H1 (cell line): ENCODE data around the gene SLC6A17. TPM values are rescaled to one million over a fixed set of nuclear protein-coding genes. Genes with fewer than 3 reads are reported as not detected.
A peak's percentile ranks its signal among the peaks of the same experiment; 100 is the strongest.

ENCODE experiments used
- CTCF ChIA-PET: fragments of 300-600 bp; sonication (Branson Sonifier 250); formaldehyde crosslinking; loops from one replicate; lab custom pipeline; 2021; ENCODE audit not compliant: partially characterized antibody; lab: Charles Lee
- POLR2A ChIA-PET: fragments of 300-600 bp; sonication (Branson Sonifier 250); formaldehyde crosslinking; loops from one replicate; lab custom pipeline; 2021; ENCODE audit warnings: inconsistent platforms; ENCODE audit not compliant: partially characterized antibody; lab: Charles Lee
- DNase-seq, 2 experiments: peaks; one replicate each; pipeline versions ENCODE4 v3.0.0 to v3.0.0-alpha.2; 2010 to 2022; ENCODE audit warnings: low spot score in 2 of 2, low read depth in 1 of 2, mixed read lengths in 1 of 2
- FAIRE-seq: peaks from 2 replicates; lab custom pipeline; 2011; peaks lifted over from hg19 to GRCh38; lab: Jason Lieb, UNC
- H2AFZ ChIP-seq: 2 replicates; pipeline ENCODE4 v1.8.1; 2012; ENCODE audit warnings: low read length, inconsistent platforms
- H2AK5ac ChIP-seq: 2 replicates; pipeline ENCODE4 v1.6.1; 2013; ENCODE audit warnings: low read depth, low read length
- H2BK120ac ChIP-seq: replicated peaks from 2 replicates; pipeline ENCODE3; 2013; ENCODE audit warnings: low read depth, low read length, inconsistent platforms
- H2BK12ac ChIP-seq: 2 replicates; pipeline ENCODE4 v1.6.1; 2013; ENCODE audit warnings: low read depth, low read length
- H2BK15ac ChIP-seq: 2 replicates; pipeline ENCODE4 v1.6.1; 2013; ENCODE audit warnings: low read length
- H2BK20ac ChIP-seq: 2 replicates; pipeline ENCODE4 v1.6.1; 2013; ENCODE audit warnings: low read length
- H2BK5ac ChIP-seq: 2 replicates; pipeline ENCODE4 v1.6.1; 2013; ENCODE audit warnings: low read depth, low read length
- H3K14ac ChIP-seq: 2 replicates; pipeline ENCODE4 v1.6.1; 2013; ENCODE audit warnings: inconsistent platforms; ENCODE audit not compliant: insufficient read length
- H3K18ac ChIP-seq: 2 replicates; pipeline ENCODE4 v1.6.1; 2013; ENCODE audit warnings: low read length; ENCODE audit errors: extremely low read depth
- H3K23ac ChIP-seq: 2 replicates; pipeline ENCODE4 v1.6.1; 2013; ENCODE audit warnings: inconsistent platforms; ENCODE audit not compliant: insufficient read length
- H3K23me2 ChIP-seq: 2 replicates; pipeline ENCODE4 v1.6.1; 2013; ENCODE audit warnings: low read depth, low read length
- H3K27ac ChIP-seq: 2 replicates; pipeline ENCODE4 v1.6.1; 2011; ENCODE audit warnings: low read depth, low read length, inconsistent platforms
- H3K27me3 ChIP-seq, 4 experiments: replicated peaks in 1 of 4; 1 replicate in 1 of 4; 2 replicates in 3 of 4; pipeline versions ENCODE4 v1.6.1 to v1.8.1; 2011 to 2013; ENCODE audit warnings: low read length in 3 of 4, mild to moderate bottlenecking in 3 of 4, inconsistent platforms in 2 of 4, mixed read lengths in 2 of 4, moderate library complexity in 1 of 4; ENCODE audit not compliant: control insufficient read depth in 3 of 4, insufficient read depth in 3 of 4; ENCODE audit errors: extremely low read depth in 1 of 4
- H3K36me3 ChIP-seq, 4 experiments: 2 replicates each; pipeline versions ENCODE4 v1.6.1 to v1.8.1; 2011 to 2013; ENCODE audit warnings: mild to moderate bottlenecking in 4 of 4, low read length in 3 of 4, moderate library complexity in 2 of 4, control low read depth in 1 of 4, inconsistent platforms in 1 of 4; ENCODE audit not compliant: insufficient read depth in 4 of 4, control insufficient read depth in 2 of 4
- H3K4ac ChIP-seq: replicated peaks from 2 replicates; pipeline ENCODE3; 2013; ENCODE audit warnings: low read length, low read depth, mixed read lengths, inconsistent platforms; ENCODE audit not compliant: insufficient read length
- H3K4me1 ChIP-seq, 4 experiments: replicated peaks in 1 of 4; 1 replicate in 1 of 4; 2 replicates in 3 of 4; pipeline versions ENCODE4 v1.6.1 to v1.8.1; 2011 to 2013; ENCODE audit warnings: low read length in 3 of 4, inconsistent platforms in 2 of 4, mixed read lengths in 1 of 4; ENCODE audit not compliant: insufficient read depth in 4 of 4, control insufficient read depth in 3 of 4
- H3K4me2 ChIP-seq, 2 experiments: 2 replicates each; pipeline versions ENCODE4 v1.6.1 to v1.8.1; 2011 to 2013; ENCODE audit warnings: low read depth in 2 of 2, low read length in 2 of 2, control low read depth in 1 of 2, inconsistent platforms in 1 of 2, mild to moderate bottlenecking in 1 of 2; ENCODE audit not compliant: insufficient read depth in 1 of 2
- H3K4me3 ChIP-seq, 4 experiments: fragments of 200-600, 300-600 bp in 1 of 4; sonication (generic), shearing (Covaris generic), sonication (Bioruptor Twin) in 1 of 4; 2 replicates each; pipeline versions ENCODE4 v1.5.1 to v1.8.1; 2011 to 2016; ENCODE audit warnings: low read length in 4 of 4, low read depth in 3 of 4, control low read depth in 2 of 4, inconsistent platforms in 2 of 4, mild to moderate bottlenecking in 2 of 4, mixed read lengths in 1 of 4, moderate library complexity in 1 of 4; ENCODE audit not compliant: insufficient read depth in 2 of 4; ENCODE audit errors: extremely low read depth in 1 of 4
- H3K56ac ChIP-seq: replicated peaks from 2 replicates; pipeline ENCODE3; 2013; ENCODE audit warnings: low read depth, mild to moderate bottlenecking, mixed read lengths, low read length, inconsistent platforms; ENCODE audit not compliant: insufficient read length
- H3K79me1 ChIP-seq: 2 replicates; pipeline ENCODE4 v1.6.1; 2013; ENCODE audit warnings: low read depth, low read length, control low read depth
- H3K79me2 ChIP-seq, 2 experiments: 2 replicates each; pipeline versions ENCODE4 v1.6.1 to v1.8.1; 2012 to 2013; ENCODE audit warnings: low read length in 2 of 2, mild to moderate bottlenecking in 2 of 2, inconsistent platforms in 1 of 2; ENCODE audit not compliant: insufficient read depth in 2 of 2, control insufficient read depth in 1 of 2
- H3K9ac ChIP-seq, 4 experiments: replicated peaks in 1 of 4; 1 replicate in 1 of 4; 2 replicates in 3 of 4; pipeline versions ENCODE4 v1.6.1 to v1.8.1; 2011 to 2013; ENCODE audit warnings: low read depth in 3 of 4, low read length in 3 of 4, control low read depth in 2 of 4, mild to moderate bottlenecking in 2 of 4, moderate library complexity in 2 of 4, inconsistent platforms in 1 of 4; ENCODE audit errors: extremely low read depth in 1 of 4
- H3K9me3 ChIP-seq, 2 experiments: 2 replicates each; pipeline versions ENCODE4 v1.6.1 to v1.8.1; 2012 to 2013; ENCODE audit warnings: mild to moderate bottlenecking in 2 of 2, moderate library complexity in 2 of 2, control low read depth in 1 of 2, inconsistent platforms in 1 of 2, low read depth in 1 of 2, low read length in 1 of 2, mixed read lengths in 1 of 2; ENCODE audit not compliant: insufficient read depth in 2 of 2
- H4K20me1 ChIP-seq, 2 experiments: replicated peaks in 1 of 2; 2 replicates each; pipeline versions ENCODE3 to v1.8.1; 2011 to 2013; ENCODE audit warnings: inconsistent platforms in 2 of 2, low read length in 2 of 2, mild to moderate bottlenecking in 1 of 2; ENCODE audit not compliant: insufficient read depth in 2 of 2, control insufficient read depth in 1 of 2
- H4K5ac ChIP-seq: 2 replicates; pipeline ENCODE4 v1.6.1; 2013; ENCODE audit warnings: low read length, low read depth, mixed read lengths, inconsistent platforms; ENCODE audit not compliant: insufficient read length
- H4K8ac ChIP-seq: 2 replicates; pipeline ENCODE4 v1.8.0; 2013; ENCODE audit warnings: mild to moderate bottlenecking, moderate library complexity, low read length, inconsistent platforms; ENCODE audit not compliant: insufficient read depth; ENCODE audit errors: extremely low read depth
- H4K91ac ChIP-seq: replicated peaks from 2 replicates; pipeline ENCODE3; 2013; ENCODE audit warnings: low read length, mixed read lengths, inconsistent platforms; ENCODE audit not compliant: insufficient read length
- BACH1 ChIP-seq: IDR thresholded peaks from 2 replicates; pipeline ENCODE4 v1.6.1; 2012; ENCODE audit warnings: low read length, improper control_type of control experiment
- BRCA1 ChIP-seq: IDR thresholded peaks from 2 replicates; pipeline ENCODE4 v1.6.1; 2012; ENCODE audit warnings: low read depth, low read length, improper control_type of control experiment
- FOSL1 ChIP-seq: IDR thresholded peaks from 2 replicates; pipeline ENCODE4 v1.6.1; 2011; ENCODE audit warnings: mild to moderate bottlenecking, low read depth, low read length, moderate library complexity; ENCODE audit not compliant: insufficient read depth
- KDM5A ChIP-seq: fragments of 200-600 bp; IDR thresholded peaks from 2 replicates; pipeline ENCODE4 v1.7.1; 2012; ENCODE audit warnings: mild to moderate bottlenecking, low read length, inconsistent platforms, mixed read lengths
- RBBP5 ChIP-seq: IDR thresholded peaks from 2 replicates; pipeline ENCODE4 v1.7.1; 2012; ENCODE audit warnings: low read depth, mild to moderate bottlenecking, inconsistent platforms, low read length, moderate library complexity, borderline replicate concordance
- SP1 ChIP-seq: IDR thresholded peaks from 2 replicates; pipeline ENCODE4 v1.6.1; 2011; ENCODE audit warnings: low read depth, low read length
- SRF ChIP-seq: IDR thresholded peaks from 2 replicates; pipeline ENCODE4 v1.6.1; 2011; ENCODE audit warnings: mild to moderate bottlenecking, low read depth, low read length, moderate library complexity
- SUZ12 ChIP-seq: fragments of 200-600 bp; sonication (generic); IDR thresholded peaks from 2 replicates; pipeline ENCODE4 v1.6.1; 2012; ENCODE audit warnings: mild to moderate bottlenecking, inconsistent platforms, low read length, moderate library complexity, mixed read lengths
- TAF1 ChIP-seq: IDR thresholded peaks from 2 replicates; pipeline ENCODE4 v1.6.1; 2011; ENCODE audit warnings: mild to moderate bottlenecking, low read depth, low read length
- TAF7 ChIP-seq: optimal IDR thresholded peaks from 2 replicates; pipeline ENCODE3; 2011; ENCODE audit warnings: low read depth, mild to moderate bottlenecking, inconsistent platforms, low read length, moderate library complexity, borderline replicate concordance
- ZNF274 ChIP-seq: IDR thresholded peaks from 2 replicates; pipeline ENCODE4 v1.7.0; 2012; ENCODE audit warnings: low read length, borderline replicate concordance; ENCODE audit errors: extremely low read depth
- WGBS, 2 experiments: shearing (Covaris generic) in 1 of 2; methylation state at CpG; one replicate each; pipeline versions ENCODE4 v1.1.6 to v1.1.7; 2013 to 2015; ENCODE audit warnings: low lambda C conversion rate in 2 of 2, mixed read lengths in 2 of 2, inconsistent platforms in 1 of 2, low coverage in 1 of 2, missing lambda C conversion rate in 1 of 2; ENCODE audit not compliant: insufficient replicate concordance in 2 of 2, insufficient coverage in 1 of 2, insufficient read length in 1 of 2; ENCODE audit errors: extremely low coverage in 1 of 2, missing lambda C conversion rate in 1 of 2; 5-methylcytosine and 5-hydroxymethylcytosine counted together
- polyA plus RNA-seq, 7 experiments: library from polyadenylated mRNA; depleted of rRNA in 3 of 7; stranded (reverse) in 5 of 7; unstranded in 2 of 7; fragments of >200 nt in 5 of 7; fragments of 200-250 nt in 2 of 7; gene quantifications; 1 replicate in 5 of 7; 2 replicates in 1 of 7; 4 replicates in 1 of 7; pipeline versions ENCODE4 v1.2.1 to v1.2.3, GENCODE V29; 2011 to 2013; ENCODE audit warnings: missing spikeins in 2 of 7, mixed read lengths in 2 of 7
- total RNA-seq: library from RNA; stranded (reverse); fragmentation: NEBNext Ultra II Directional; extraction: Animal tissue kit (Norgen Biotek cat#: 25700); gene quantifications from 2 replicates; pipeline ENCODE4 v1.2.1, GENCODE V29; 2021
- TF ChIP-seq, protein P1 (sequence below): IDR thresholded peaks from 2 replicates; pipeline ENCODE4 v1.6.1; 2012; ENCODE audit warnings: inconsistent platforms

Gene SLC6A17
- total and polyA plus RNA-seq, 2 of the 8 experiments (the other 6 are each of a cell fraction or from before 2014, with no cell fraction given), result 0.15 to 0.28 TPM

DNA sequence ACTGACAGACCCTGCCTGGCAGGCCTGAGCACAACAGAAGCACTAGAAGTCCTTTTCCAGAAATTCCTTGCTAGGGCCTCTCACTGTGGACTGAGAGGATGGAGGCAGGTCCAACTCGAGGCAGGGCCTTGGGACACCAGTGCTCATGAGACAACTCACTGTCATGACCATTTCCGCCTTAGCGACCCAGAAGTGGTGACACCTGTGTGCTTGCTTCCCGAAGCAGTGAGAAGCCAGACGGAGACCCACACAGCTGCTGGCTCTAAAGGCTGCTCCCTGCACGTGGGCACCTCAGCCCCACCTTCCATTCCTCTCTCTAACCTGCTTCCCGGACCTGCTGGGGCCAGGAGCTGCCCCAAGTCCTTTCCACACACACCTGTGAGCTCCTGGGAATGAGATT, 92.9 kb downstream of the SLC6A17 start:
- Histone ChIP-seq H3K9ac (no peak overlapping the region), H2AFZ (no peak overlapping the region), H4K20me1 (no peaks in the 10 kb centered on the region), H3K27ac (no peak overlapping the region), H3K4me3 (no peak overlapping the region), H3K56ac (no peak overlapping the region), H3K4me2 (peak overlapping the region; percentile 39 to 60), H3K23ac (no peak overlapping the region), H4K91ac (peak overlapping the region; percentile 39), H3K79me2 (no peaks in the 10 kb centered on the region), H2BK12ac (peak overlapping the region; percentile 92; the same call in 1 of the 2 replicates)
- DNase-seq, result no peak
- TF ChIP-seq, protein P1, sequence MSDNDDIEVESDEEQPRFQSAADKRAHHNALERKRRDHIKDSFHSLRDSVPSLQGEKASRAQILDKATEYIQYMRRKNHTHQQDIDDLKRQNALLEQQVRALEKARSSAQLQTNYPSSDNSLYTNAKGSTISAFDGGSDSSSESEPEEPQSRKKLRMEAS, result no peak
- TF ChIP-seq TAF7 (no peak), SP1 (no peak), SRF (no peak), FOSL1 (no peak), RBBP5 (no peak), TAF1 (no peak), BACH1 (no peak), BRCA1 (no peak), ZNF274 (no peak), SUZ12 (no peak), KDM5A (no peak)
- TF ChIP-seq, all 59 proteins: peak for 0
- no peaks in the 10 kb centered on the region; a peak in 3 of 7 replicates for H3K27me3 ChIP-seq
- H4K8ac ChIP-seq, result no peak overlapping the region
- POLR2A ChIA-PET, result no interaction called here
- no peaks in the 10 kb centered on the region for H3K36me3 ChIP-seq
- peak overlapping the region; percentile 90 for H2BK20ac ChIP-seq
- H3K9me3 ChIP-seq, result no peaks in the 10 kb centered on the region
- H3K23me2 ChIP-seq, result no peaks in the 10 kb centered on the region; the same call in 1 of the 2 replicates
- no peak overlapping the region for H4K5ac ChIP-seq
- H3K4ac ChIP-seq, result no peak overlapping the region
- CTCF ChIA-PET, result interaction anchor here (0.9 to 4.0 kb wide), 2 partner anchors 48 to 70 kb away, joined by 3 to 21 read pairs; no protein-coding TSS in a partner anchor
- H3K79me1 ChIP-seq, result no peaks in the 10 kb centered on the region
- H2AK5ac ChIP-seq, result peak overlapping the region; percentile 80
- FAIRE-seq, result no peak
- H3K18ac ChIP-seq, result peak overlapping the region; percentile 83
- 61% methylated on average over 7 of the region's 7 CpGs; no CpG with 5 or more reads in 1 of the 2 experiments for WGBS, 2 experiments
- peak overlapping the region; percentile 40; the same call in 1 of the 2 replicates for H2BK5ac ChIP-seq
- peak overlapping the region; percentile 65 for H2BK15ac ChIP-seq
- H2BK120ac ChIP-seq, result peak overlapping the region; percentile 11
- peaks cover 0 to 21% (median 14%) of the 10 kb centered on the region in 4 experiments; a peak in 6 of 7 replicates for H3K4me1 ChIP-seq
- no peak overlapping the region for H3K14ac ChIP-seq
